A673 (cell line): ENCODE measurements around the gene ARSG.

ENCODE experiments used
- CTCF ChIP-seq: fragments of 300-800, 200-600 bp; sonication (generic); conservative IDR thresholded peaks from 2 replicates; pipeline ENCODE4 v1.5.1; 2017; ENCODE audit warnings: low read depth, mild to moderate bottlenecking, antibody characterized with exemption, low read length, moderate library complexity, mixed read lengths
- EZH2 ChIP-seq: fragments of 200-600 bp; sonication (generic); IDR thresholded peaks from 2 replicates; pipeline ENCODE4 v1.6.1; 2017; ENCODE audit warnings: borderline replicate concordance, low read depth, mild to moderate bottlenecking, mixed read lengths, antibody characterized with exemption, low read length; ENCODE audit not compliant: poor library complexity, severe bottlenecking

GRCh38 chr17:68437979-68438822, 146.9 kb downstream of the ARSG start:
- no peak for TF ChIP-seq CTCF
- no peak for TF ChIP-seq EZH2
